GM19043 (cell line): Measurements from ENCODE around the gene VASP.
"Not testable (repeated sequence)": the region's sequence is repeated elsewhere in the genome, so short reads cannot be mapped to it uniquely, and the experiment has no call there.

ENCODE experiments used
- ATAC-seq: cut with Tn5 transposase; IDR thresholded peaks from one replicate; pipeline ENCODE4 v1.9.1; 2021; ENCODE audit warnings: low read depth; ENCODE audit not compliant: unreplicated experiment

VASP gene

GRCh38 chr19:45496349-45496953 is 10.8 kb upstream of the VASP start:
- no peak for ATAC-seq

- ATAC-seq, result no peak
Observed at GRCh38 chr19:45497791-45498190, 9.5 kb upstream of the VASP start.

- ATAC-seq, result no peak
Observed at GRCh38 chr19:45498411-45499195, 8.7 kb upstream of the VASP start, which contains the start of gene PPM1N. Gene PPM1N, plus strand, starts transcription at chr19:45498443. Its CDS starts 30 bp downstream, at chr19:45498473.

- no peak for ATAC-seq
Observed at GRCh38 chr19:45499196-45500180, 7.8 kb upstream of the VASP start.

- no peak for ATAC-seq
Observed at GRCh38 chr19:45500918-45501729, 6.2 kb upstream of the VASP start.

GRCh38 chr19:45501730-45502014 is 5.6 kb upstream of the VASP start:
- no peak for ATAC-seq

- ATAC-seq, result no peak
Observed at GRCh38 chr19:45502111-45502510, 5.2 kb upstream of the VASP start.

GRCh38 chr19:45503909-45504308 is 3.4 kb upstream of the VASP start:
- ATAC-seq, result no peak

GRCh38 chr19:45505151-45505995 is 1.9 kb upstream of the VASP start:
- ATAC-seq, result no peak

GRCh38 chr19:45505996-45506245 is 1.4 kb upstream of the VASP start:
- no peak for ATAC-seq

GRCh38 chr19:45506246-45506988 is 862 bp upstream of the VASP start:
- ATAC-seq, result peak; percentile 59

- no peak for ATAC-seq
Observed at GRCh38 chr19:45507872-45508416, 665 bp downstream of the VASP start.

GRCh38 chr19:45508417-45508860 is 1.2 kb downstream of the VASP start:
- ATAC-seq, result no peak

- no peak for ATAC-seq
Observed at GRCh38 chr19:45508861-45509691, 1.8 kb downstream of the VASP start.

- ATAC-seq, result no peak
Observed at GRCh38 chr19:45509692-45510015, 2.4 kb downstream of the VASP start.

- not testable (repeated sequence) for ATAC-seq
Observed at GRCh38 chr19:45510352-45510751, 3.1 kb downstream of the VASP start.

- no peak for ATAC-seq
Observed at GRCh38 chr19:45511074-45511473, 3.8 kb downstream of the VASP start.

GRCh38 chr19:45512881-45513483 is 5.7 kb downstream of the VASP start:
- ATAC-seq, result no peak
